PC-3 (cell line): ENCODE results near the gene TRPM8.

ENCODE experiments used
- CTCF ChIP-seq: fragments of 300-600 bp; sonication (generic); conservative IDR thresholded peaks from 2 replicates; pipeline ENCODE4 v1.5.1; 2017; ENCODE audit warnings: antibody characterized with exemption, low read depth, mild to moderate bottlenecking, low read length
- EZH2 ChIP-seq: fragments of 300-600 bp; sonication (generic); IDR thresholded peaks from one replicate; pipeline ENCODE4 v1.6.1; 2017; ENCODE audit warnings: antibody characterized with exemption, mild to moderate bottlenecking, low read length; ENCODE audit not compliant: unreplicated experiment

DNA sequence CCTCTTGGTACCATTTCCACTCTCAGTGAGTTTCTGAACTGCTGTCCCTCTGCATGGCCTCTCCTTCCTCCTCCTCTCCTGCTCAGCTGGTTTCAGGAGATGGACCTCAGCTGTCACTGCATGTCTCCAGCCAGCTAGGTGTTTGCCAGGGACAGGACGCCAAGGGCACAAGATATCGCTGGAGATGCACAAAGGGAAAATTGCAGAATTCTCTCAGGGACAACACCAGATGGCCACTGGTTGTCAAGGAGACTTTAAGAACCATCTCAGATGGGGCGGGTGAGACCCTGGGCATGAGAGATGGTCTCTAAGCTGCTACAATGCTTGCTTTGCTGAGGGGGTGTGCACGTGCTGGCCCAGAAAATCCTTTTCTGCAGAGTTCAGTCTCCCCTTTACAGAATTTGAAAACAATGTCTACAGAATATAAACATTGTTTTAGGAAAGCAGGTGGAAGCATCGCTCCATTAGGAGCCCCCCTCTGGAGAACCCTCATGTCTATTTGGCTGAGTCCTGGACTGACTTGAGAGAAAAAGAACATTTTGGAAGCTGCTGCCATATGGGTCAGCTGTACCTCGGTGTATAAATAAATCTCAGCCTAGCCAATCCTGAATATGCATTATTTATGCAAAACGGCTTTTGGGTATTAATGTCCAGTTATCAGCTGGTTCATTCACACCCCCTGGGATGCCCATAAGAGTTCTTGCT is 75.5 kb downstream of the TRPM8 start:
- TF ChIP-seq CTCF (no peak), EZH2 (no peak)
